GM12878 (cell line): ENCODE data around the gene SESTD1. TPM values are rescaled to one million over a fixed set of nuclear protein-coding genes. Genes with fewer than 3 reads are reported as not detected.
"Not testable (repeated sequence)": the region's sequence is repeated elsewhere in the genome, so short reads cannot be mapped to it uniquely, and the experiment has no call there.

ENCODE experiments used
- ATAC-seq: fragments of 200-7000 bp; cut with Tn5 transposase; 3 replicates; pipeline ENCODE4 v1.9.1; 2020; ENCODE audit warnings: mild to moderate bottlenecking, moderate library complexity
- BruUV-seq: library from RNA; stranded (reverse); fragments of 400-500 nt; replicated peaks from 2 replicates; lab custom pipeline; 2021; lab: Mats Ljungman, UMichigan
- CTCF ChIA-PET: fragments of 300-600 bp; sonication (Branson Sonifier 250); formaldehyde crosslinking; extraction: SDS; loops from one replicate; lab custom pipeline; 2021; ENCODE audit warnings: inconsistent platforms; lab: Yijun Ruan, JAX
- POLR2A ChIA-PET: fragments of 350-600 bp; formaldehyde crosslinking; extraction: SDS; loops from one replicate; lab custom pipeline; 2021; ENCODE audit warnings: inconsistent platforms; lab: Charles Lee
- RAD21 ChIA-PET: fragments of 300-600 bp; sonication (Branson Sonifier 250); formaldehyde crosslinking; loops from one replicate; lab custom pipeline; 2023; ENCODE audit warnings: antibody characterized with exemption; ENCODE audit not compliant: unreplicated experiment; lab: Charles Lee
- SMC1A ChIA-PET: fragments of 300-600 bp; sonication (Branson Sonifier 250); formaldehyde crosslinking; loops from one replicate; lab custom pipeline; 2023; ENCODE audit not compliant: unreplicated experiment, uncharacterized antibody; lab: Charles Lee
- DNase-seq: peaks from one replicate; pipeline ENCODE4 v3.0.0-alpha.2; 2011; ENCODE audit warnings: low read depth, low spot score
- FAIRE-seq: peaks from 3 replicates; lab custom pipeline; 2011; peaks lifted over from hg19 to GRCh38; lab: Jason Lieb, UNC
- H2AFZ ChIP-seq: 2 replicates; pipeline ENCODE4 v1.6.0; 2011; ENCODE audit warnings: low read depth, low read length, control low read depth; ENCODE audit not compliant: control insufficient read depth
- H3K27ac ChIP-seq: 2 replicates; pipeline ENCODE4 v1.5.1; 2011; ENCODE audit warnings: control low read depth; ENCODE audit not compliant: control insufficient read depth, insufficient read depth
- H3K27me3 ChIP-seq, 2 experiments: replicated peaks in 1 of 2; 2 replicates each; pipeline versions ENCODE4 v1.6.0 to v1.6.1; 2011; ENCODE audit warnings: low read length in 1 of 2; ENCODE audit not compliant: control insufficient read depth in 2 of 2, insufficient read depth in 2 of 2
- H3K36me3 ChIP-seq, 2 experiments: 2 replicates each; pipeline ENCODE4 v1.5.1; 2011; ENCODE audit warnings: low read length in 1 of 2; ENCODE audit not compliant: control insufficient read depth in 2 of 2, insufficient read depth in 2 of 2
- H3K4me1 ChIP-seq: 2 replicates; pipeline ENCODE4 v1.6.1; 2011; ENCODE audit warnings: mild to moderate bottlenecking, low read length, moderate library complexity, mixed read lengths; ENCODE audit not compliant: control insufficient read depth, insufficient read depth
- H3K4me2 ChIP-seq: 2 replicates; pipeline ENCODE4 v1.6.0; 2011; ENCODE audit warnings: control low read depth; ENCODE audit not compliant: control insufficient read depth, insufficient read depth
- H3K4me3 ChIP-seq: fragments of 200-600 bp; sonication (generic); 2 replicates; pipeline ENCODE4 v1.5.1; 2016
- H3K79me2 ChIP-seq: 2 replicates; pipeline ENCODE4 v1.6.0; 2011; ENCODE audit warnings: low read length; ENCODE audit not compliant: control insufficient read depth, insufficient read depth
- H3K9ac ChIP-seq: 2 replicates; pipeline ENCODE4 v1.8.0; 2011; ENCODE audit warnings: low read length, control low read depth, mixed read lengths; ENCODE audit not compliant: control insufficient read depth, insufficient read depth
- H3K9me3 ChIP-seq: replicated peaks from 3 replicates; pipeline ENCODE4 v1.5.1; 2011; ENCODE audit warnings: mild to moderate bottlenecking, low read length; ENCODE audit not compliant: control insufficient read depth, insufficient read depth
- H4K20me1 ChIP-seq: 2 replicates; pipeline ENCODE4 v1.6.0; 2011; ENCODE audit not compliant: control insufficient read depth, insufficient read depth
- ASH2L ChIP-seq: fragments of 300-600, 200-600 bp; sonication (generic); IDR thresholded peaks from 2 replicates; pipeline ENCODE4 v1.6.1; 2017; ENCODE audit warnings: low read depth, mild to moderate bottlenecking, borderline replicate concordance
- BACH1 ChIP-seq: fragments of 450-650 bp; IDR thresholded peaks from 2 replicates; pipeline ENCODE4 v1.6.1; 2017; ENCODE audit warnings: mild to moderate bottlenecking, borderline replicate concordance
- CBFB ChIP-seq: IDR thresholded peaks from 2 replicates; pipeline ENCODE4 v1.6.1; 2016; ENCODE audit warnings: antibody characterized with exemption, low read depth
- FOS ChIP-seq: IDR thresholded peaks from 3 replicates; pipeline ENCODE4 v1.6.1; 2011; ENCODE audit warnings: borderline replicate concordance; ENCODE audit not compliant: insufficient read length; ENCODE audit errors: extremely low read depth
- GABPA ChIP-seq: IDR thresholded peaks from 2 replicates; pipeline ENCODE4 v1.6.1; 2014; ENCODE audit warnings: antibody characterized with exemption, low read depth, mild to moderate bottlenecking, inconsistent platforms
- HDAC6 ChIP-seq: fragments of 200-600 bp; sonication (generic); IDR thresholded peaks from one replicate; pipeline ENCODE4 v1.8.0; 2017; ENCODE audit warnings: antibody characterized with exemption; ENCODE audit not compliant: unreplicated experiment
- HDGF ChIP-seq: fragments of 450-650 bp; IDR thresholded peaks from 2 replicates; pipeline ENCODE4 v1.6.1; 2016; ENCODE audit warnings: antibody characterized with exemption
- NR2C2 ChIP-seq: IDR thresholded peaks from 2 replicates; pipeline ENCODE4 v1.6.1; 2011; ENCODE audit warnings: borderline replicate concordance, low read depth; ENCODE audit not compliant: control insufficient read depth, insufficient read length
- ZNF24 ChIP-seq: fragments of 450-650 bp; IDR thresholded peaks from 2 replicates; pipeline ENCODE4 v1.6.1; 2017; ENCODE audit warnings: antibody characterized with exemption, mild to moderate bottlenecking
- WGBS: methylation state at CpG from one replicate; pipeline ENCODE4 v1.1.6; 2016; ENCODE audit warnings: low lambda C conversion rate; ENCODE audit not compliant: insufficient replicate concordance, insufficient coverage; ENCODE audit errors: missing lambda C conversion rate; 5-methylcytosine and 5-hydroxymethylcytosine counted together
- in situ Hi-C: fragments of 300-500 bp; cut with MboI; formaldehyde crosslinking; loops from 9 replicates; pipeline ENCODE4 v1.14.3; 2018; ENCODE audit warnings: mixed read lengths
- intact Hi-C: fragments of 100-400 bp; cut with micrococcal nuclease; formaldehyde crosslinking; loops from one replicate; pipeline ENCODE4 v1.14.2; 2022; ENCODE audit not compliant: unreplicated experiment
- polyA plus RNA-seq, 11 experiments: library from polyadenylated mRNA; depleted of rRNA in 4 of 11; unstranded in 6 of 11; stranded (reverse) in 5 of 11; fragments of >200 nt; fragmentation: Nextera tagmentation in 4 of 11; fragmentation: Illumina TruSeq in 1 of 11; extraction: Ambion mirVana in 4 of 11; extraction: Trizol in 1 of 11; gene quantifications; 1 replicate in 1 of 11; 2 replicates in 10 of 11; pipeline versions ENCODE4 v1.2.1 to v1.2.3, GENCODE V29; 2011 to 2016; ENCODE audit warnings: inconsistent platforms in 2 of 11, missing spikeins in 2 of 11, low read depth in 1 of 11
- total RNA-seq, 4 experiments: library from RNA; depleted of rRNA in 3 of 4; stranded (reverse); fragments of >200 nt in 3 of 4; fragmentation: Illumina TruSeq in 1 of 4; extraction: Trizol in 1 of 4; gene quantifications; 2 replicates each; pipeline versions ENCODE4 v1.2.1 to v1.2.3, GENCODE V29; 2013 to 2021
- TF ChIP-seq, protein P1 (sequence below): fragments of 450-650 bp; IDR thresholded peaks from 2 replicates; pipeline ENCODE4 v1.6.1; 2018; ENCODE audit warnings: borderline replicate concordance, mild to moderate bottlenecking; ENCODE audit not compliant: partially characterized antibody
- TF ChIP-seq, protein P2 (sequence below): fragments of 450-650 bp; IDR thresholded peaks from 2 replicates; pipeline ENCODE4 v1.6.1; 2017; ENCODE audit warnings: mild to moderate bottlenecking, moderate library complexity

SESTD1 gene
- total and polyA plus RNA-seq, 10 of the 15 experiments (the other 5 are each of a cell fraction or from before 2014, with no cell fraction given): 4.4 to 22.7 (median 9.5) TPM

DNA sequence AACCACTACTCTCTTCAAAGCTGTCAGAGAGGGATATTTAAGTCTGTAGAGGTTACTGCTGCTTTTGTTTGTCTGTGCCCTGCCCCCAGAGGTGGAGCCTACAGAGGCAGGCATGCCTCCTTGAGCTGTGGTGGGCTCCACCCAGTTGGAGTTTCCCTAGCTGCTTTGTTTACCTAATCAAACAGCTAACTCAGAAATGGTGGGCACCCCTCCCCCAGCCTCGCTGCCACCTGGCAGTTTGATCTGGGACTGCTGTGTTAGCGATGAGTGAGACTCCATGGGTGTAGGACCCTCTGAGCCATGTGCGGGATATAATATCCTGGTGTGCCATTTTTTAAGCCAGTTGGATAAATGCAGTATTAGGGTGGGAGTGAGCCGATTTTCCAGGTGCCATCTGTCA, 171.7 kb downstream of the SESTD1 start:
- ATAC-seq, FAIRE-seq, H3K9me3 ChIP-seq, H3K27ac ChIP-seq, DNase-seq, BruUV-seq, H3K4me3 ChIP-seq, in situ Hi-C loops, H3K9ac ChIP-seq, H3K36me3 ChIP-seq, RAD21 ChIA-PET, H3K4me2 ChIP-seq, intact Hi-C loops, CTCF ChIA-PET, H3K79me2 ChIP-seq, H4K20me1 ChIP-seq, H2AFZ ChIP-seq, POLR2A ChIA-PET, H3K27me3 ChIP-seq: not testable (repeated sequence)
- WGBS: 68% methylated on average over 4 of the region's 4 CpGs
- SMC1A ChIA-PET: interaction anchor here (1.5 to 7.3 kb wide), 2 partner anchors 13 to 71 kb away, joined by 4 to 66 read pairs; no protein-coding TSS in a partner anchor
- H3K4me1 ChIP-seq: peaks cover 17% of the 10 kb centered on the region

DNA sequence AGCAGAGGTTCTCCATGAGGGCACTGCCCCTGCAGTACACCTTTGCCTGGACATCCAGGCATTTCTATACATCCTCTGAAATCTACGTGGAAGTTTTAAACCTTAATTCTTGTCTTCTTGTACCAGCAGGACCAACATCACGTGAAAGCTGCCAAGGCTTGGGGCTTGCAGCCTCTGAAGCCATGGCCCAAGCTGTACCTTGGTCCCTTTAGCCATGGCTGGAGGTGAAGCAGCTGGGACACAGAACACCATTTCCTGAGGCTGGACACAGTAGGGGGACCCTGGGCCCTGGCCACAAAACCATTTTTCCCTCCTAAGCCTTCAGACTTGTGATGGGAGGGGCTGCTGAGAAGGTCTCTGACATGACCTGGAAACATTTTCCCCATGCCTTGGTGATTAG, 181.9 kb downstream of the SESTD1 start:
- CTCF ChIA-PET: no interaction called here
- SMC1A ChIA-PET: interaction anchor here (1.0 kb wide), 1 partner anchor 26 kb away, joined by 3 read pairs; no protein-coding TSS in a partner anchor
- no peaks in the 10 kb centered on the region for H3K79me2 ChIP-seq
- TF ChIP-seq ASH2L (no peak), HDGF (no peak), NR2C2 (no peak), CBFB (no peak), GABPA (no peak), BACH1 (no peak), FOS (no peak), HDAC6 (no peak), ZNF24 (no peak)
- TF ChIP-seq, protein P1, sequence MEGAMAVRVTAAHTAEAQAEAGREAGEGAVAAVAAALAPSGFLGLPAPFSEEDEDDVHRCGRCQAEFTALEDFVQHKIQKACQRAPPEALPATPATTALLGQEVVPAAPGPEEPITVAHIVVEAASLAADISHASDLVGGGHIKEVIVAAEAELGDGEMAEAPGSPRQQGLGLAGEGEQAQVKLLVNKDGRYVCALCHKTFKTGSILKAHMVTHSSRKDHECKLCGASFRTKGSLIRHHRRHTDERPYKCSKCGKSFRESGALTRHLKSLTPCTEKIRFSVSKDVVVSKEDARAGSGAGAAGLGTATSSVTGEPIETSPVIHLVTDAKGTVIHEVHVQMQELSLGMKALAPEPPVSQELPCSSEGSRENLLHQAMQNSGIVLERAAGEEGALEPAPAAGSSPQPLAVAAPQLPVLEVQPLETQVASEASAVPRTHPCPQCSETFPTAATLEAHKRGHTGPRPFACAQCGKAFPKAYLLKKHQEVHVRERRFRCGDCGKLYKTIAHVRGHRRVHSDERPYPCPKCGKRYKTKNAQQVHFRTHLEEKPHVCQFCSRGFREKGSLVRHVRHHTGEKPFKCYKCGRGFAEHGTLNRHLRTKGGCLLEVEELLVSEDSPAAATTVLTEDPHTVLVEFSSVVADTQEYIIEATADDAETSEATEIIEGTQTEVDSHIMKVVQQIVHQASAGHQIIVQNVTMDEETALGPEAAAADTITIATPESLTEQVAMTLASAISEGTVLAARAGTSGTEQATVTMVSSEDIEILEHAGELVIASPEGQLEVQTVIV: no peak
- TF ChIP-seq, protein P2, sequence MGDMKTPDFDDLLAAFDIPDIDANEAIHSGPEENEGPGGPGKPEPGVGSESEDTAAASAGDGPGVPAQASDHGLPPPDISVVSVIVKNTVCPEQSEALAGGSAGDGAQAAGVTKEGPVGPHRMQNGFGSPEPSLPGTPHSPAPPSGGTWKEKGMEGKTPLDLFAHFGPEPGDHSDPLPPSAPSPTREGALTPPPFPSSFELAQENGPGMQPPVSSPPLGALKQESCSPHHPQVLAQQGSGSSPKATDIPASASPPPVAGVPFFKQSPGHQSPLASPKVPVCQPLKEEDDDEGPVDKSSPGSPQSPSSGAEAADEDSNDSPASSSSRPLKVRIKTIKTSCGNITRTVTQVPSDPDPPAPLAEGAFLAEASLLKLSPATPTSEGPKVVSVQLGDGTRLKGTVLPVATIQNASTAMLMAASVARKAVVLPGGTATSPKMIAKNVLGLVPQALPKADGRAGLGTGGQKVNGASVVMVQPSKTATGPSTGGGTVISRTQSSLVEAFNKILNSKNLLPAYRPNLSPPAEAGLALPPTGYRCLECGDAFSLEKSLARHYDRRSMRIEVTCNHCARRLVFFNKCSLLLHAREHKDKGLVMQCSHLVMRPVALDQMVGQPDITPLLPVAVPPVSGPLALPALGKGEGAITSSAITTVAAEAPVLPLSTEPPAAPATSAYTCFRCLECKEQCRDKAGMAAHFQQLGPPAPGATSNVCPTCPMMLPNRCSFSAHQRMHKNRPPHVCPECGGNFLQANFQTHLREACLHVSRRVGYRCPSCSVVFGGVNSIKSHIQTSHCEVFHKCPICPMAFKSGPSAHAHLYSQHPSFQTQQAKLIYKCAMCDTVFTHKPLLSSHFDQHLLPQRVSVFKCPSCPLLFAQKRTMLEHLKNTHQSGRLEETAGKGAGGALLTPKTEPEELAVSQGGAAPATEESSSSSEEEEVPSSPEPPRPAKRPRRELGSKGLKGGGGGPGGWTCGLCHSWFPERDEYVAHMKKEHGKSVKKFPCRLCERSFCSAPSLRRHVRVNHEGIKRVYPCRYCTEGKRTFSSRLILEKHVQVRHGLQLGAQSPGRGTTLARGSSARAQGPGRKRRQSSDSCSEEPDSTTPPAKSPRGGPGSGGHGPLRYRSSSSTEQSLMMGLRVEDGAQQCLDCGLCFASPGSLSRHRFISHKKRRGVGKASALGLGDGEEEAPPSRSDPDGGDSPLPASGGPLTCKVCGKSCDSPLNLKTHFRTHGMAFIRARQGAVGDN: no peak

More for the DNA sequence above, 181.9 kb downstream of the SESTD1 start:
- H3K4me3 ChIP-seq: no peak overlapping the region
- no peaks in the 10 kb centered on the region for H3K9me3 ChIP-seq
- H3K4me2 ChIP-seq: no peak overlapping the region
- RAD21 ChIA-PET: interaction anchor here (0.9 kb wide), 1 partner anchor 15 kb away, joined by 3 read pairs; no protein-coding TSS in a partner anchor
- DNase-seq (no peak), ATAC-seq (no peak), FAIRE-seq (no peak)
- no peaks in the 10 kb centered on the region for H3K27me3 ChIP-seq
- H3K4me1 ChIP-seq: no peaks in the 10 kb centered on the region
- POLR2A ChIA-PET: interaction anchor here (0.6 kb wide), 1 partner anchor 55 kb away, joined by 3 read pairs; no protein-coding TSS in a partner anchor
- in situ Hi-C loops: no loop called here
- WGBS: 69% methylated on average over 2 of the region's 2 CpGs
- H3K27ac ChIP-seq: no peak overlapping the region
- H3K9ac ChIP-seq: no peak overlapping the region
- H3K36me3 ChIP-seq: no peaks in the 10 kb centered on the region
- BruUV-seq: no TSS peak
- no peak overlapping the region for H2AFZ ChIP-seq
- intact Hi-C loops: no loop called here
- no peaks in the 10 kb centered on the region for H4K20me1 ChIP-seq
